WTC11 (cell line): Measurements from ENCODE around the gene RNF224. TPM values are rescaled to one million over a fixed set of nuclear protein-coding genes. Genes with fewer than 3 reads are reported as not detected.
A peak's percentile ranks its signal among the peaks of the same experiment; 100 is the strongest.

Experiments
- ATAC-seq: fragments of 200-7000 bp; cut with Tn5 transposase; 2 replicates; pipeline ENCODE4 v1.10.0; 2021; ENCODE audit warnings: mild to moderate bottlenecking, moderate library complexity
- Bru-seq: library from RNA; stranded (reverse); fragments of 400-500 nt; gene quantifications from one replicate; lab custom pipeline; 2021; lab: Mats Ljungman, UMichigan
- CTCF ChIA-PET: fragments of 300-600 bp; sonication (Branson Sonifier 250); formaldehyde crosslinking; loops from one replicate; lab custom pipeline; 2021; ENCODE audit warnings: antibody characterized with exemption; lab: Charles Lee
- POLR2A ChIA-PET: fragments of 350-600 bp; sonication (Branson Sonifier 250); formaldehyde crosslinking; loops from one replicate; lab custom pipeline; 2021; ENCODE audit warnings: antibody characterized with exemption; lab: Charles Lee
- DNase-seq: peaks from one replicate; pipeline ENCODE4 v3.0.0; 2021; ENCODE audit warnings: low spot score
- H3K27ac Mint-ChIP-seq: 2 replicates; pipeline ENCODE4 v1.8.0; 2021; ENCODE audit warnings: mixed read lengths
- H3K27me3 Mint-ChIP-seq: 2 replicates; pipeline ENCODE4 v1.8.0; 2021; ENCODE audit warnings: low read depth, mild to moderate bottlenecking, moderate library complexity, mixed read lengths
- H3K36me3 Mint-ChIP-seq: 2 replicates; pipeline ENCODE4 v1.8.0; 2021; ENCODE audit warnings: mixed read lengths
- H3K4me1 Mint-ChIP-seq: 2 replicates; pipeline ENCODE4 v1.8.0; 2022; ENCODE audit warnings: mixed read lengths
- H3K4me3 Mint-ChIP-seq: 2 replicates; pipeline ENCODE4 v1.8.0; 2021; ENCODE audit warnings: mild to moderate bottlenecking, moderate library complexity, mixed read lengths
- H3K9me3 Mint-ChIP-seq: 2 replicates; pipeline ENCODE4 v1.8.0; 2021; ENCODE audit warnings: mixed read lengths
- CREM ChIP-seq: sonication (generic); formaldehyde crosslinking; IDR thresholded peaks from 2 replicates; pipeline ENCODE4 v1.8.1; 2022; ENCODE audit warnings: mild to moderate bottlenecking, missing genetic modification reagents, moderate library complexity
- CTCF ChIP-seq: fragments of 200-600 bp; IDR thresholded peaks from 2 replicates; pipeline ENCODE4 v1.8.0; 2022; ENCODE audit warnings: antibody characterized with exemption
- HMGXB4 ChIP-seq: sonication (generic); formaldehyde crosslinking; IDR thresholded peaks from 2 replicates; pipeline ENCODE4 v1.8.1; 2023; ENCODE audit warnings: mild to moderate bottlenecking, moderate library complexity, missing genetic modification reagents
- KAT7 ChIP-seq: sonication (generic); formaldehyde crosslinking; IDR thresholded peaks from 2 replicates; pipeline ENCODE4 v1.8.1; 2023; ENCODE audit warnings: missing genetic modification reagents, mild to moderate bottlenecking, borderline replicate concordance
- MXD4 ChIP-seq: fragments of 250-450 bp; sonication (Bioruptor Pico); IDR thresholded peaks from 2 replicates; pipeline ENCODE4 v1.8.0; 2021; ENCODE audit warnings: mild to moderate bottlenecking, moderate library complexity, borderline replicate concordance
- NR3C1 ChIP-seq: sonication (generic); formaldehyde crosslinking; conservative IDR thresholded peaks from 2 replicates; pipeline ENCODE4 v1.8.1; 2023; ENCODE audit warnings: low read depth, mild to moderate bottlenecking, missing genetic modification reagents
- PRRX2 ChIP-seq: fragments of 250-450 bp; sonication (Bioruptor Pico); IDR thresholded peaks from 2 replicates; pipeline ENCODE4 v1.8.0; 2021; ENCODE audit warnings: mild to moderate bottlenecking
- STAT6 ChIP-seq: sonication (generic); formaldehyde crosslinking; conservative IDR thresholded peaks from 2 replicates; pipeline ENCODE4 v1.8.1; 2023; ENCODE audit warnings: mild to moderate bottlenecking, low read depth, missing genetic modification reagents, moderate library complexity
- USF2 ChIP-seq: sonication (generic); formaldehyde crosslinking; IDR thresholded peaks from 2 replicates; pipeline ENCODE4 v1.8.1; 2023; ENCODE audit warnings: mild to moderate bottlenecking, missing genetic modification reagents, moderate library complexity
- ZNF263 ChIP-seq: sonication (generic); formaldehyde crosslinking; IDR thresholded peaks from 2 replicates; pipeline ENCODE4 v1.8.1; 2022; ENCODE audit warnings: low read depth, mild to moderate bottlenecking, moderate library complexity, missing genetic modification reagents
- ZNF281 ChIP-seq: sonication (generic); formaldehyde crosslinking; IDR thresholded peaks from 2 replicates; pipeline ENCODE4 v1.8.0; 2023; ENCODE audit warnings: mild to moderate bottlenecking, missing genetic modification reagents
- long read RNA-seq, 3 experiments: library from RNA in 1 of 3; library from capped mRNA in 1 of 3; library from polyadenylated mRNA in 1 of 3; unstranded in 2 of 3; stranded (forward) in 1 of 3; transcript quantifications; one replicate each; pipeline ENCODE4 v2.0.0, GENCODE V29; 2021
- total RNA-seq: library from RNA; stranded (reverse); gene quantifications from 3 replicates; pipeline ENCODE4 v1.2.3, GENCODE V29; 2021
- TF ChIP-seq, protein P1 (sequence below): sonication (generic); formaldehyde crosslinking; IDR thresholded peaks from 2 replicates; pipeline ENCODE4 v1.8.1; 2022; ENCODE audit warnings: low read depth, missing genetic modification reagents, borderline replicate concordance
- TF ChIP-seq, protein P2 (sequence below): fragments of 250-450 bp; sonication (Bioruptor Pico); IDR thresholded peaks from 2 replicates; pipeline ENCODE4 v1.9.0; 2021; ENCODE audit warnings: moderate library complexity, mild to moderate bottlenecking, inconsistent platforms, borderline replicate concordance

Gene RNF224
- 0.32 to 0.59 TPM (median 0.41 TPM) in 3 replicates for total RNA-seq
- Bru-seq, nascent RNA, result not detected
- long read RNA-seq, experiment 1, partial matches to known transcripts, result 0 of 1 reads
- long read RNA-seq, experiment 1, other reads (novel, unspliced or antisense), result 1 of 1 reads
- long read RNA-seq, experiment 2, result 0 reads
- long read RNA-seq, experiment 3, result 0 reads

DNA sequence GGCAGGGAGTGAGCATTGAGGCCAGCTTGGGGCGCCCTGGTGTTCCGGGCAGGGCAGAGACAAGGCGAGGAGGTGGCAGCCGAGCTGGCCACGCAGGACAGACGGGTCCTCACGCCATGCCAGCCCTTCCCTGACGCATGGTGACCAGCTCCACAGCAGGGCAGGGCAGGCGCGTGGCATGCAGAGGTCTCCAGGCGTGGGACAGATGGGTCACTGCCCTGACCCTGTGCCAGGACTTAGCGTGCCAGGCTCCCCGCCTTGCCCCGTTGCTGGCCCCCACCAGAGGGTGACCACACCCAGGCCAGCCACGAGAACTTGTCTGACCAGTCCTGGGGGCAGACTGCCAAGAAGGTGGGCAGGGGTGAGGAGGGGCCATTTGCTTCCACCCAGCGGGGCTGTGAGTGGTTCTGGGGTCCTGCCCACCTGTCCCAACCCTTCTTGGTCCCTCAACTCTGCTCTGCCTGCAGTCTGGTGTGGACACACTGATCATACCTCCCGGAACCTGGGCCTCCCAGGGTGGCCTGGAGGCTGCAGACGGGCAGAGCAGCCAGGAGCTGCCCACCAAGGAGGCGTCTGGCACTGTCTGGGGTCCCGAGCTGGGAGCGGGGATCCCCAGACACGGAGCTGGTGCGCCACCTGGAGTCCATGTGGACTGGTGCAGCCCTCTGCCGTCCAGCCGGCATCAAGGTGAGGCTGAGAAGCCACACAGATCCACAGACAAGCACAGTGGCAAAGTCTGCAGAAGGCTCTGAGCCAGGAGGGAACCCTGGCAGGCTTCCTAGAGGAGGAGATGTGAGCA, at the start of gene RNF224:
Gene RNF224 (plus strand): TSS at position 449 of the 799 bp plus-strand sequence. CDS start 834 bp downstream, outside the sequence.
- Mint-ChIP-seq H3K4me3 (peak within 1 kb of the TSS; percentile 53), H3K27me3 (no peaks in the 10 kb centered on the region), H3K27ac (no peak within 1 kb of the TSS; the same call in 1 of the 2 replicates), H3K36me3 (no peaks in the 10 kb centered on the region), H3K4me1 (peaks cover 3% of the 10 kb centered on the region), H3K9me3 (no peaks in the 10 kb centered on the region)
- TF ChIP-seq KAT7 (CRISPR knock-in tag) (no peak), CTCF (peak; percentile 85), HMGXB4 (CRISPR knock-in tag) (no peak)
- ATAC-seq (peak; percentile 58), DNase-seq (peak; percentile 91)
- ChIA-PET POLR2A (interaction anchor here (1.0 kb wide), 3 partner anchors 13 to 38 kb away, joined by 3 to 4 read pairs (median 3); partner anchors contain the start of genes SSNA1, TPRN and TUBB4B), CTCF (interaction anchor here (0.5 to 8.9 kb wide), 38 partner anchors 8 to 279 kb away, joined by 3 to 143 read pairs (median 6); partner anchors contain the start of genes ANAPC2, EXD3, LRRC26 and MAN1B1)

DNA sequence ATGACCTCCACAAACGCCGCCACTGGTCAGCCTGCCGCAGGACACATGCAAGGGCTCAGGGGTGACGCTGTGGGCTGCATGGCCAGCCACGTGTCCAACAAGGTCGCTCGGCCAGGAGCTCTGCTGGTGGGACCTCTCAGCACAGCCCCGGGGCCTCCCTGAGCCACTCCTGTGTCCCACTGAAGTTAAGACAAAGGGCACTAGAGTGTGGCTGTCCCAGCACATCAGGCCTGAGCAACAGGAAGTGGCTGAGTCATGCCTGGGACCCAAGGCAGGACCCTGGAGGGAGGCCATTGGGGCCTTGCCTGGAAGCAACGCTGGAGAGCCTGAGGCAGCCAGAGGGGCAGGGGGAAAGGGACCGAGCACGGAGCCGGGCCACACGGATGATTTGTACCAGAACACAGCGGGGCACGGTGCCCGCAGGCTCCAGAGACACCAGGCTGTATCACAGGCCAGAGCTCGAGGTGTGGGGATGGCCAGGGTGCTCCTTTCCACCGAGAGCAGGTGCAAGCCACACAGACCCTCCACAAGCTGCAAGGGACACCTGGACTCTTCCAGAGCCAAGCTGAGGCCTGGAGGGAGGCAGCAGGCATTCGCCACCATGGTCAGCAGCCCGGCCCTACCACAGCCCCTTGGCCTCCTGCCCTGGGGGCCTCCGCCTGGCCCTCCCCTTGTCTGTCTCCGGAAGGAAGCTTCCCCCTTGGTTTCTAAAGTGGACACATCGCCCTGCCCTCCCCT, 48.9 kb upstream of the RNF224 start:
- peaks cover 5% of the 10 kb centered on the region for H3K36me3 Mint-ChIP-seq
- POLR2A ChIA-PET, result no interaction called here
- H3K9me3 Mint-ChIP-seq, result no peaks in the 10 kb centered on the region
- H3K4me1 Mint-ChIP-seq, result no peaks in the 10 kb centered on the region
- DNase-seq, result no peak
- no peak overlapping the region for H3K27ac Mint-ChIP-seq
- no peaks in the 10 kb centered on the region; the same call in 1 of the 2 replicates for H3K27me3 Mint-ChIP-seq
- H3K4me3 Mint-ChIP-seq, result no peak overlapping the region
- CTCF ChIA-PET, result interaction anchor here (1.0 to 2.0 kb wide), 3 partner anchors 9 to 115 kb away, joined by 3 to 8 read pairs (median 4); partner anchors contain the start of gene LRRC26
- no peak for ATAC-seq
- TF ChIP-seq STAT6 (no peak), KAT7 (CRISPR knock-in tag) (no peak), CREM (no peak), PRRX2 (CRISPR knock-in tag) (no peak), MXD4 (CRISPR knock-in tag) (no peak), ZNF263 (CRISPR knock-in tag) (no peak), USF2 (CRISPR knock-in tag) (no peak), HMGXB4 (CRISPR knock-in tag) (no peak), ZNF281 (CRISPR knock-in tag) (no peak), NR3C1 (CRISPR knock-in tag) (no peak)
- TF ChIP-seq, protein P1, sequence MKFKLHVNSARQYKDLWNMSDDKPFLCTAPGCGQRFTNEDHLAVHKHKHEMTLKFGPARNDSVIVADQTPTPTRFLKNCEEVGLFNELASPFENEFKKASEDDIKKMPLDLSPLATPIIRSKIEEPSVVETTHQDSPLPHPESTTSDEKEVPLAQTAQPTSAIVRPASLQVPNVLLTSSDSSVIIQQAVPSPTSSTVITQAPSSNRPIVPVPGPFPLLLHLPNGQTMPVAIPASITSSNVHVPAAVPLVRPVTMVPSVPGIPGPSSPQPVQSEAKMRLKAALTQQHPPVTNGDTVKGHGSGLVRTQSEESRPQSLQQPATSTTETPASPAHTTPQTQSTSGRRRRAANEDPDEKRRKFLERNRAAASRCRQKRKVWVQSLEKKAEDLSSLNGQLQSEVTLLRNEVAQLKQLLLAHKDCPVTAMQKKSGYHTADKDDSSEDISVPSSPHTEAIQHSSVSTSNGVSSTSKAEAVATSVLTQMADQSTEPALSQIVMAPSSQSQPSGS (CRISPR knock-in tag), result no peak
- TF ChIP-seq, protein P2, sequence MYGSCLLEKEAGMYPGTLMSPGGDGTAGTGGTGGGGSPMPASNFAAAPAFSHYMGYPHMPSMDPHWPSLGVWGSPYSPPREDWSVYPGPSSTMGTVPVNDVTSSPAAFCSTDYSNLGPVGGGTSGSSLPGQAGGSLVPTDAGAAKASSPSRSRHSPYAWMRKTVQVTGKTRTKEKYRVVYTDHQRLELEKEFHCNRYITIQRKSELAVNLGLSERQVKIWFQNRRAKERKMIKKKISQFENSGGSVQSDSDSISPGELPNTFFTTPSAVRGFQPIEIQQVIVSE (CRISPR knock-in tag), result no peak
